Fibroblast of mammary gland (primary cell): ENCODE results near the gene LGALS8.

Experiments
- DNase-seq: peaks from one replicate; pipeline ENCODE4 v3.0.0-alpha.2; 2010; ENCODE audit warnings: low read depth
- H3K4me3 ChIP-seq: 2 replicates; pipeline ENCODE4 v1.5.1; 2011; ENCODE audit warnings: low read depth, mild to moderate bottlenecking, low read length, moderate library complexity; ENCODE audit not compliant: control insufficient read depth
- CTCF ChIP-seq: conservative IDR thresholded peaks from 2 replicates; pipeline ENCODE4 v1.5.1; 2011; ENCODE audit warnings: low read depth, low read length, inconsistent platforms; ENCODE audit not compliant: control insufficient read depth, insufficient read depth

Gene LGALS8

DNA sequence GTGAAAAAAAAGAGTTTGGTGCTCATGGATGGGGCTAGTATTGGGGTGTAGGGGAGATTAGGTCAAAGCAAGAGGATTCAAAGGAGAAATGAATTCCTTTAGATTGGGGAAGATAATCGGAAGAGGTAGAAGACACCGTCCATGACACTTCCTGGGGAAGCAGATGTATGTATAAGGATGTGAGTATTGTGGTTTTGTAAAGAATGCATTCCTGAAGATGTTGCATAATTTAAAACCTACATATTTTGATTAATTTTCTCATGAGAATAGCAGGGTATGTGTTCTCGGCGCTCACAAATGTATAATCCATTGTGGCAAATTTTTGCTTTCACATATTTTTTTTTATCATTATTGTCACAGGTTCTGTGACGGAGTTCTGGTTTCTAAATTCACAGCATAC is 5.5 kb upstream of the LGALS8 start:
- no peak for TF ChIP-seq CTCF
- H3K4me3 ChIP-seq, result no peak overlapping the region
- DNase-seq, result no peak

GRCh38 chr1:236520445-236521005 is 3.3 kb upstream of the LGALS8 start:
- no peak for TF ChIP-seq CTCF
- no peak for DNase-seq
- H3K4me3 ChIP-seq, result no peak overlapping the region

DNA sequence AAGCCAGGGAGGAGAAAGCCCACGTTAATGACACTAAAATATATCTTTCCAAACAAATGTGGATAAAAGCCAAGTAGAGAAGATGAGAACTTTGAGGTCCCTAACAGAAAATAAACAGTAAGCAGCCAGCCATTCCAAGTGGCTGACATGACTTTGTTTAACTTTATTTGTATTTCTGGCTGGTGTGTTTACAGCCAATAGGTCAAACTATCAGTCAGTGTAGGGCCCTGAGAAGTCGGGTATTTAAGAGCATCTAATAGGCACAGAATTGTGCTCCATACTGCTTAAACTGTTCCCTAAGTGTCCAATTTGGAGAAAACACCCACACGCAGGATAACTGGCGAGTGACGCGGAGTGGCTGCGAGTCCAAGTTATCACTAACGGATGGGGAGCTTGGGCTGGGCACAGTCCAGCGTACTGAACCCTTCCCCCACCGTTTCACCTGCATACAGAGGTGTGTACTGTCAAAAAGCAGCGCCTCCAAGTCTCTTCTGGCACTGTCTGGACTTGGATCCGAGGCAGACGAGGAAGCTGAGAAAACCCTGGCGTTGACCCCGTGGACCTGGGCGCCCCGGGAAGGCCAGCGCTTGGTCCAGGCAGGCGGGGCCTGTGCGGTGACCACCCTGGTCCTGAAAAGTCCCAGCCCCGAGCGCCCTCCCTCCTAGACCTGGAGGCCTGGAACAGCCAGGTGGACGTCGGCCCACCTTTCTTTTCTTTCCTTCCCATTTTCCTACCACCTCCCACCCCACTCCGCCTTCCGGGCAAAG is 662 bp upstream of the LGALS8 start:
- DNase-seq, result no peak
- TF ChIP-seq CTCF, result no peak
- peak overlapping the region; percentile 97 for H3K4me3 ChIP-seq

DNA sequence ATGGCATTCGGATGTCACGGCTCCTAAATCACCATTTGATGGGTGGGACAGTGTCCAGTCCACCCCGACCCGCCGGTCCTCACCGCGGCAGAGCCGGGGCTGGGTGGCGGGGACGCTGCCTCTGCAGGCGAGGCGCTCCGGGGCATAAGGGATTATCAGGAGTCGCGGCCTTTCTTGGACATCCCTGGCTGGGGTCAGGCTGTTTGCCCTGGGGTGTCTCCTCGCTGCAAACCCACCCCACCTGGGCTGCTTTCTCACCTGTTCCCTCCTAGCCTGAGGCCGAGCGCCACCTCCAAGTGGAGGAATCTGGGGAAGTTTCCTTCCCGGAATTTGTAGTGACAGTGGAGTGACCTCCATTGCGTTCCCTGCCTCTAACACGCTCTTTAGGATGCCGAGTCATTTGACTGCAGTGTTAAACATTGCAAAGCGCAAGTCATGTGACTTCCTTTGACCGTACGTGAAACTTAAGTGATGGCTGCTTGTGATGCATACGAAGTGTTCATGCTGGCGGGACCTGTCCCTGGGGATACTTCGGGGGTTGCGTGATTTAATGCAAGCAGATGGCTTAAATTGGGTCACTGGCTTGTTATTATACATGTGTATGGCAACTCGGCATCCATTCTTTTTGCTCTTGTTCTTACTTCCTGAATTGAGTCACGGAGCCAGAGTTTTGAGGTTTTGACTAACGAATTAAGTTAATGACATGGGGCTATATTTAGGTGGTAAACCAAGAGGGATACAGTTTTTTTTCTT is 536 bp downstream of the LGALS8 start:
- TF ChIP-seq CTCF, result no peak
- peak; percentile 96 for DNase-seq
- peak overlapping the region; percentile 97 for H3K4me3 ChIP-seq

GRCh38 chr1:236524895-236525184 is 1.1 kb downstream of the LGALS8 start:
- no peak for TF ChIP-seq CTCF
- H3K4me3 ChIP-seq, result peak overlapping the region; percentile 97
- DNase-seq, result no peak

DNA sequence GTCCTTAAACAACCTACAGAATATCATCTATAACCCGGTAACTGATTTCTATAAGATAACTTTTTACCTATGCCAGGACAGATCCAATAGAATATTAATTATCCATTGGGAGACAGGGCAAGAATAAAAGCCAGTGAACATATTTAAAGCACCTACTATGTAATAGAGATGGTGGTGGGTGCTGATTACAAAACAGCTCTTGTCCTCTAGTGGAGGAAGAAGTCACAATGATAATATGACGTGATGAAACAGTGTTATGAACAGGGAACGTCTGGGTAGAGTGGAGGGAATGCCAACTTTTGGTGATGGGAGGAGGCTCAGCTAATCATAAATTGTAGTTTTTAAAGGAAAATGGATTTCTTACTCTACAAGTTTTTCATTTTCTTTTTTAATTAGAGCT is 2.3 kb downstream of the LGALS8 start:
- no peak for TF ChIP-seq CTCF
- DNase-seq, result no peak
- H3K4me3 ChIP-seq, result no peak overlapping the region
